ENCODE data around the gene SPOP.
A peak's percentile ranks its signal among the peaks of the same experiment; 100 is the strongest.
"Not testable (repeated sequence)": the region's sequence is repeated elsewhere in the genome, so short reads cannot be mapped to it uniquely, and the experiment has no call there.

The SPOP gene

GRCh38 chr17:49646391-49647255 lies 31.3 kb downstream of the SPOP start:
- peak; percentile 52 to 81 for DNase-seq

DNA sequence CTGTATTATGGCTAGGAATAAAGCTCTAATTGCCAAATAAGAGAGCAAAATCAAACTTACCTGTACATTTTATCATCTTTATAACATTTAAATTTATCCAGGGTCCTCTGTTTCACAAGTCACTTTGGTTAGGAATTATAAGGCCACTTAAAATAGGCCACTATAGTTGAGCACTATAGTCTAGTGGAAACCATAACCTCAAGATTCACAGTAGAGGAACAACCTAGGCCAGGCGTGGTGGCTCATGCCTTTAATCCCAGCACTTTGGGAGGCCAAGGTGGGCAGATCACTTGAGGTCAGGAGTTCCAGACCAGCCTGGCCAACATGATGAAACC lies 31.9 kb downstream of the SPOP start:
- not testable (repeated sequence) for DNase-seq

DNA sequence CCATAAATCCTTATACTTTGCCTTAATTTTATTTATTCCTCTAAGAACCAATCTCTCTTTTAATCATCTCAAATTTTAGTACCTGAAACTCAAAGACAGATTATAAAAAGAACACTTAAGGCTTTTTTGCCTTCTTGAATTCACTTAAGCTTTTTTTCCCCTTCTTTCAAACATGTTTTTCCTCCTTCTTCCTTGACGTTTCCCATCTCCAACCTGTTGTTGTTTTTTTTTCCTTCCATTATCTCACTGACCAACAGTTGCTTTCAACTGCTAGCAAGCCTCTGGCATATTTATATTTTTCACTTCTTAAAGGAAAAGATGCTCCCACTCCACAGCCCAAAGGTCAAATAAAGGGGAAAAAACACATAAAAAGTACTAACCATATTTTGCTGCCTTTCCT lies 32.2 kb downstream of the SPOP start:
- no peak for DNase-seq

DNA sequence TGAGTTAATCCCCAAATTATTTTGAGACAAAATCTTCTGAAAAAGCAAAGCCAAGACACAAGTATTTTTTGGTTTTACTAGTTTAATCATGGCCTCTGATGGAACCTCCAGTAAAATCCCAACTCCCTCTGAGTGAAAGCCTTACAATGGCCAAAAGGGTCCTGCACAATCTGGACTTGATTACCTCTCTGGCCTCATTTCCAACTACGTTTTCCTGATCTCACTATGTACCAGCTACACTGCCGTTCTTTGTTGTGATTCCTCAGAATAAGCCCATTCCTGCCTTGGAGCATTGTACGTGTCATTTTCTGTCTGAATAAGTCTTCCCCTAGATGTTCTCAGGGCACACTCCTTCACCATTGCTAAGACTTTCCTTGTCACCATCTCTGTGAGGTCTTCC lies 37.3 kb downstream of the SPOP start:
- DNase-seq, result no peak

GRCh38 chr17:49638818-49639217 lies 39.1 kb downstream of the SPOP start:
- DNase-seq, result no peak

GRCh38 chr17:49637739-49638138 lies 40.2 kb downstream of the SPOP start:
- DNase-seq, result no peak

DNA sequence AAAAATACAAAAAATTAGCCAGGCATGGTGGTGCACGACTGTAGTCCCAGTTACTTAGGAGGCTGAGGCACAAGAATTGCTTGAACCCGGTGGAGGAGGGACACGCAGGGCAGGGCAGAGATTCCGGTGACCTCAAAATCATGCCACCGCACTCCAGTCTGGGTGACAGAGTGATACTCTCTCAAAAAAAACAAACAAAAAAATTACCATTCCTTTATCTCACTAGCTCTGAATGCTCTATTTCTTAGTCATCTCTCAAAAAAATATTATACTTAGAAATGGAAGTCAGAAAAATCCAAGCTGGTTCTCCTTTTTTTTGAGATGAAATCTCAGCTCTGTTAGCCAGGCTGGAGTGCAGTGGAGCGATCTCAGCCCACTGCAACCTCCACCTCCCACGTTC lies 40.8 kb downstream of the SPOP start:
- no peak for DNase-seq

- DNase-seq, result no peak
Observed at GRCh38 chr17:49635121-49635520, 42.8 kb downstream of the SPOP start.

DNA sequence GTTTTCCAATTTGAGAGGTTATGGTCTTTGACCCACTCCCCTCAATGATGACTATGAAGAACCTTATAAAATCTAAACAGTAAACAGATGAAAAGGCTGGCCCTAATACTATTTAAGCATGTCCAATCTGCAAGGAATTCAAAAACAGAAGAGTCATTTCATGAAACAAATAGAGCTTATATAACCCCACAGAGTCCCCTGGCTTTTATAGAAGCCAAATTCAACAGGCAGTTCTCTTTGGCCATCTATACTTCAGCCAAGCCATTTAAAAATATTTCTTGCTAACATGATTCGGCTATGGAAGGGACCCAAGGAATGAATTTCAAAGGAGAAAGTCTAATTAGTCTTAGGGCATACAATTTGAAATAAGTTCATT lies 43.4 kb downstream of the SPOP start:
- DNase-seq, result no peak

GRCh38 chr17:49633762-49634484 lies 44.0 kb downstream of the SPOP start:
- no peak for DNase-seq

DNA sequence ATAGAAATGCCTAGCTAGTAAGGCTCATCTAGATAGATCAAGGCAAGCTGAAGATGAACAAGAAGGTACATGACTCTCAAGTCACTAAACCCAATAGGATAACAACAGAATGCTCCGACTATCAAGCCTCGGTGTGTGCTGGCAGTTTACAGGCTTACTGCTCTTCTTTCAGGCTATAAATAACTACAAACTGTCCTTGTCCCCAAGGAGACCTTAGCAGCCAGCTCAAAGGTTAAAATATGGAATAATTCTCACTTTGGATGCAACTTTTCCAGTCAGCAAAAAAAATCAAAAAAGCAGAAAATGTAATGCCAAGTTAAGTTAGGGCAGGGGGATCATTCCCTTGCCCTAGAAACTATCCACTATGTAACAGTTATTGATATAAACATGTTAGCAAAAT lies 44.6 kb downstream of the SPOP start:
- no peak for DNase-seq

DNA sequence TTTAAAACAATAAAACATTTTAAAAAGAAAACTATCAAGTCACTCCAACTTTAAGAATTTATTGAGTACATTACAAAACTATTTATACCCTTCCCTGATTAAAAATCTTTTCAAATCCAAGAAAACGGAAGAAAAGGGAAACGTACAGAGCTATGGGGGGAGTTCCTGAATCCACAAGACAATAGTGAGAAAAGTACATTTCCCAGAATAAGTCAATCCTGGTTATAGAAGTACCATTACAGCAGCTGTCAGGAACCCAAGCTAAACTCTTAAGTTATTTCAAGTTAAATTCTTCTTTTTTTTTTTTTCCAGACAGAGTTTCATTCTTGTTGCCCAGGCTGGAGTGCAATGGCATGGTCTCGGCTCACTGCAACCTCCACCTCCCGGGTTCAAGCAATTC lies 45.7 kb downstream of the SPOP start:
- no peak for DNase-seq

- no peak for DNase-seq
Observed at GRCh38 chr17:49631496-49631895, 46.4 kb downstream of the SPOP start.

DNA sequence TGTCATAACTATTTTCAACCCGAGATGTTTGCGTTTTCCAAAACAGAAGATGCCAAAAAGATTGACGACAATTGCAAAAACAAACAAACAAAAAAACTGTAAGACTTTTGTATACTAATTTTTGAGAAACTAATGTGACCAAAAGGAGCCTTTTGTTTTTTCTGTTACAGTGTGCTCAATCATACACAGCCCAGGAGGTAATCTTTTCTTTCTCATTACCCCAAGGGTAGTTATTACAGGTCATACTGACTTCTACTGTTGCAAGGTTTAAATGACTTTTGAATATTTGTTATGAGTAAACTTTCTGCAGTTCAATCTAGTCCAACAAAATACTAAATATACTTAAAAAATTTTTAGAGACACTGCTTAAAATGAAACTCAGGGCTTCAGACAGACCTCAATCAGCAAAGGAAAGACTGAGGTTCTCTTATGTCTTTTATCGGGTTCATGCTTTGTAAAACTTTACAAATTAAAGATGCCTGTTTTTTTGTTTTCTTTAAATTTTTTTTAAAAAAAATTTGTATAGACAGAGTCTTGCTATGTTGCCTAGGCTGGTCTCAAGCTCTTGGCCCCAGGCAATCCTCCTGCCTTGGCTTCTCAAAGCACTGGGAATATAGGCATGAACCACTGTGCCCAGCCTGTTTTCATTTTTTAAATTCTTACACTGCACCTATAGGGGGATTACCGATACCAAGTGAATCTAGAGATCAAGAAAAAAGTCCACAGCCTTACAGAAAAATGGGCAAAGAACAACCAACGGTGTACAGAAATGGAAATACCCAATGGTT lies 47.6 kb downstream of the SPOP start:
- no peak for DNase-seq

GRCh38 chr17:49629447-49629846 lies 48.5 kb downstream of the SPOP start:
- DNase-seq, result no peak

- DNase-seq, result no peak
Observed at GRCh38 chr17:49624896-49625295, 53.0 kb downstream of the SPOP start.

GRCh38 chr17:49621946-49622529 lies 55.9 kb downstream of the SPOP start:
- DNase-seq, result no peak

DNA sequence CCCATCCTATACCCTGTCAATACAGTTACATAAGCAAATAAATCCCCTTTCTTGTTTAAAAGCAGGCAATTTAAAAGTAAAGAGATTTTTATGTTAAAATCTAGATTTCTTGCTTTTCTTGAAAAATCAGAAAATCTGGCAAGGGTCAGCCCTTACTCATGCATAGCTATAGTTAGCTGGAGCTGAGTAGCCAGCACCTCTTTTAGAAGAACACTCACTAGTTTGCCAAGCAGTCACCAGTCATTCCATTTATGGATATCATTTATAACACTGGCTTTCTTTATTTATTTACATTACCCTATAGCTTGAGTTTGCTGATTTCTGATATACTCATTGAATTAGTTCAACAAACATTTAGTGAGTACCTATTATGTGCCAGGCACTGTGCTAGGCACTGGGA lies 56.5 kb downstream of the SPOP start:
- no peak for DNase-seq

- DNase-seq, result no peak
Observed at GRCh38 chr17:49618028-49618611, 59.8 kb downstream of the SPOP start.

GRCh38 chr17:49616601-49617131 lies 61.2 kb downstream of the SPOP start:
- no peak for DNase-seq

- no peak for DNase-seq
Observed at GRCh38 chr17:49616086-49616485, 61.8 kb downstream of the SPOP start.

DNA sequence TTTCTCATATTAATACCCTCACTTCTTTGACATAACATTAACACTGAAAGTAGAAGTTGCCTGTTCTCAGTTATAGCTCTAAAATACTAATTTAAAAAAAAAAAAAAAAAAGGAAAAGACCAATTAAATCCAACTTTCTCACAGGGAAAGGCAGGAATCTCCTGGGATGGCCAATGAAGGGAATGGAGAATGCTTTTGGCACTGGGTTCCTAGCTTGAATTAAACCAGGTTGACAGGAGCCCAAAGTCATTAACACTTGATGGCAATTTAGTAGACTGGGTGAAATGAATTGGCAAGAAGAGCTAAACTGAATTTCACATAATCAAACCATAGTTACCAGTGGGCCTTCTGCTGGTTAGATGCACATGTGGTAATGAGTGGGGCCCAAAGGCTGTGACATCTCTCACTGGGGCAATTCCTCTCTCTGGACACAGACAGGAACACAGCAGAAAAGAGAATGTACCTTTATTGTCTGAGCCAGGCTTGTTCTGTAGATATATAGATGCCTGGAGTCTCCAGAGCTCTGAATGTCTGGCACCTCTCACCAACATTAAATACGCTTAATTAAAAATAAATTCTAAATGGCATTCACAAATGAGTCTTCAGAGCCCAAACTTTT lies 64.6 kb downstream of the SPOP start:
- DNase-seq, result no peak

Data from SW 1271 (cell line).